ENCODE measurements around the gene TSC22D3. TPM values are rescaled to one million over a fixed set of nuclear protein-coding genes. Genes with fewer than 3 reads are reported as not detected.
"Not testable (repeated sequence)": the region's sequence is repeated elsewhere in the genome, so short reads cannot be mapped to it uniquely, and the experiment has no call there.

The TSC22D3 gene
- total RNA-seq, 1 donor from 2014 or later, result 317 TPM

DNA sequence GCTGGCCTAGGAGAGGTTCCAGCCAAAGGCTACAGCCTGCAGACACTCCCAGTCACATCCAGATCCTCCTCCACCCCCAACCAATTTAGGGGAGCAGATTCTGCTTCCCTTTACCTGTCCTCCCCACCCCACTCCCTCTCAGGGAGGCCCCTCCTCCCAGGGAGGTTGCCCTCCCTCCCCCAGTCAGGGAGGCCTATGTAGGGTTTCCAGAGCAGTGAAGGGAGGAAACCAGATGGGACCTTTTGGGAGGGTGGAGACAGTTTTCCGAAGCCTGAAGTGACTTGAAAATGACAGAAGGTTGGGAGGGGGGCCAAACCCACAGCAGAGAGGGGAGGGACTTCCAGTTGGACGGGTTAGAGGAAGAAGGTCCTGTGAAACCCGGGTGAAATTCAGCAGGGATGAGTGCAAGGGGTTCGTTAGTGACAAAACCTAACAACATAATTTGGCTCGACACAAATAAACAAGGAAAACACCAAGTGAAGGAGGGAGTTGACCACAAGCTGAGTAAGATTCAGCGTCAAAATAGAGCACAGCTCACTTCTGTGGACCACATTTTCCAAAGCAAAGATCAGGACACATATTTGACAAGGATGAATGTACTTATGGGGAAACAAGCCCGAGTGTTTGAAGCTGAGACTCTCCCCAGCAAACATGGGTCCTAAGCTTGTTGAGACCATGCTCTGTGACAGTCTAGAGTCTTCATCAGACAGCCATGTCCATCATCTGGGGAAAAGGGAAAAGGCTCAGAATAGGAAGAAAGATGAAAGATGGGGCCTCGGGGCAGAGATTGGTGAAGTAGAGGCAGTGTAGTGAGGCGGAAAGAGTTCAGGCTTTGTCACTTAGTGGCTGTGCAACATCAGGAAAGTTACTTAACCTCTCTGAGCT, 100.9 kb downstream of the TSC22D3 start:
- peak overlapping the region; percentile 60 for H3K4me3 ChIP-seq
- peak; percentile 28 for ATAC-seq
- H3K27ac ChIP-seq, result peak overlapping the region; percentile 98
- TF ChIP-seq, protein P1, sequence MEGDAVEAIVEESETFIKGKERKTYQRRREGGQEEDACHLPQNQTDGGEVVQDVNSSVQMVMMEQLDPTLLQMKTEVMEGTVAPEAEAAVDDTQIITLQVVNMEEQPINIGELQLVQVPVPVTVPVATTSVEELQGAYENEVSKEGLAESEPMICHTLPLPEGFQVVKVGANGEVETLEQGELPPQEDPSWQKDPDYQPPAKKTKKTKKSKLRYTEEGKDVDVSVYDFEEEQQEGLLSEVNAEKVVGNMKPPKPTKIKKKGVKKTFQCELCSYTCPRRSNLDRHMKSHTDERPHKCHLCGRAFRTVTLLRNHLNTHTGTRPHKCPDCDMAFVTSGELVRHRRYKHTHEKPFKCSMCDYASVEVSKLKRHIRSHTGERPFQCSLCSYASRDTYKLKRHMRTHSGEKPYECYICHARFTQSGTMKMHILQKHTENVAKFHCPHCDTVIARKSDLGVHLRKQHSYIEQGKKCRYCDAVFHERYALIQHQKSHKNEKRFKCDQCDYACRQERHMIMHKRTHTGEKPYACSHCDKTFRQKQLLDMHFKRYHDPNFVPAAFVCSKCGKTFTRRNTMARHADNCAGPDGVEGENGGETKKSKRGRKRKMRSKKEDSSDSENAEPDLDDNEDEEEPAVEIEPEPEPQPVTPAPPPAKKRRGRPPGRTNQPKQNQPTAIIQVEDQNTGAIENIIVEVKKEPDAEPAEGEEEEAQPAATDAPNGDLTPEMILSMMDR (IDR thresholded peaks at IDR 0.05), result no peak
- H3K36me3 ChIP-seq, result no peaks in the 10 kb centered on the region
- intact Hi-C loops (cut with DNase I), result loop anchor here (5.0 kb wide), 1 partner anchor 38 kb away; no protein-coding TSS in a partner anchor
- H3K9me3 ChIP-seq, result no peaks in the 10 kb centered on the region
- no peaks in the 10 kb centered on the region for H3K27me3 ChIP-seq
- peaks cover 23% of the 10 kb centered on the region for H3K4me1 ChIP-seq
- peak; percentile 69 for DNase-seq

DNA sequence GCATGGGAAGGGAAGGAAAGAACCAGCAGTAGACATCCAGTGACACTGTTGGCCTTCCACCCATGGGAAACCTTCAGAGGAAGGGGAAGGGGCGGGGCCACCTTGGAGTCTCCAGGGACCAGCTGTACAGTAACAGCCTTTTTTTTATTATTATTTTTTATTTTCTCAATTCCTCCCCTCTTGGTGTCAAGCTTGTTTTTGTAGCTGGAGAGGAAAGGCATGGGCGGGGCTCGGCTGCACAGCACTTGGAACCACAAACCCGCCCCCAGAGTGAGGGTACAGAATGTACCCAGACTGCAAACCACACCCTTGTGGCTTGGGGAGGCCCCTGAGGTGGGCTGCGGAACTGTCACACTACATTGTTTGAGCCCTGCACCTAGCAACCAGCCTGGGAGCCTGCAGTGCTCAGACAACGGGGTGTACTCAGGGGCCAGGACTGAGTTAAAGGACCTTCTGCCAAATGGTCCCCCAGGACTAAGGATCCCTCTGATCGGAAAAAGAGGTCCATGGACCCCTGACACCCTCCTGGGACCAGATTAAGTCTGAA, 101.6 kb downstream of the TSC22D3 start:
- Histone ChIP-seq H3K4me1 (peaks cover 19% of the 10 kb centered on the region), H3K27me3 (no peaks in the 10 kb centered on the region), H3K36me3 (no peaks in the 10 kb centered on the region), H3K4me3 (peak overlapping the region; percentile 25), H3K27ac (peak overlapping the region; percentile 98), H3K9me3 (no peaks in the 10 kb centered on the region)
- DNase-seq (peak; percentile 91), ATAC-seq (peak; percentile 81)
- intact Hi-C loops (cut with DNase I), result no loop called here
- TF ChIP-seq, protein P1 (IDR thresholded peaks at IDR 0.05), result peak; percentile 11

DNA sequence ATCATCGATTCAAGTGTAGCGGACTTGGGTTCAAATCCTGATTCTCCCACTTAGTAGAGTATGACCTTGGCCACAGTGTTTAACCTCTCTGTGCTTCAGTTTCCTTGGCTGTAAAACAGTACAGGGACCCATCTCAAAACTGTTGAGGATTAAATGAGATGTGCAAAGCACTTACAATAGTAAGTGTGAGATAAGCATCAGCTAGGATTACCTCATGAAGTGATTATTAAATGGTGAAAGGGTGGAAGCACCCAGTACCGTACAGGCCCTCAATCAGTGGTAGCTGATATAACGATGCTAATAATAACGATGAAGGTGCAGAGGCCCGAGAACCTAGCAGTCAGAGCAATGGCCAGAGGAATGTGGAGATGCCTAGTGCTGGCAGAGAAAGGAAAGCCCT, 102.2 kb downstream of the TSC22D3 start:
- intact Hi-C loops (cut with DNase I), result no loop called here
- peak overlapping the region; percentile 8 for H3K4me3 ChIP-seq
- H3K4me1 ChIP-seq, result peaks cover 14% of the 10 kb centered on the region
- no peaks in the 10 kb centered on the region for H3K27me3 ChIP-seq
- no peaks in the 10 kb centered on the region for H3K9me3 ChIP-seq
- H3K36me3 ChIP-seq, result no peaks in the 10 kb centered on the region
- ATAC-seq (no peak), DNase-seq (no peak)
- H3K27ac ChIP-seq, result peak overlapping the region; percentile 98
- TF ChIP-seq, protein P1 (IDR thresholded peaks at IDR 0.05), result no peak

DNA sequence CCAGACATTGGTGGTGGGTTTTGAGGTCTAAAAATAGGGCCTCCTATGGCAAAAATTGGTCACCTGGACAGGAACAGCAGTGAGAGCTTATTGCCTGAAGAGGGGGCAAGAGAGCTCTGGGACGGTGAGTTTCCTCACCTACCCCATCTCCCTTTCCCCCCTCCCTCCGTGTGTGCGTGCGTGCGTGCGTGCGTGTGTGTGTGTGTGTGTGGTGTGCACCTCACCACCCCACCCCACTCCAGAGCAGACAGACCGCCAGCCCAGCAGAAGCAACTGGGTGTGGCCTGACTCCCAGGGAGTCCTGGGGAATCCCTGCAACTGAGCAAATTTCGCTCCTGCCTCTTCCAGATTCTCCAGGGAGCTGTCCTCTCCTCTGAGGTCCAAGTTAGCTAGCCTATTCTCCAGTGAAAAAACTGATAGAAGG, 102.6 kb downstream of the TSC22D3 start:
- peak; percentile 78 for ATAC-seq
- intact Hi-C loops (cut with DNase I), result no loop called here
- no peaks in the 10 kb centered on the region for H3K9me3 ChIP-seq
- H3K36me3 ChIP-seq, result no peaks in the 10 kb centered on the region
- H3K4me1 ChIP-seq, result peaks cover 13% of the 10 kb centered on the region
- TF ChIP-seq, protein P1 (IDR thresholded peaks at IDR 0.05), result peak; percentile 58
- peak overlapping the region; percentile 98 for H3K27ac ChIP-seq
- H3K27me3 ChIP-seq, result no peaks in the 10 kb centered on the region
- peak; percentile 87 for DNase-seq
- no peak overlapping the region for H3K4me3 ChIP-seq

DNA sequence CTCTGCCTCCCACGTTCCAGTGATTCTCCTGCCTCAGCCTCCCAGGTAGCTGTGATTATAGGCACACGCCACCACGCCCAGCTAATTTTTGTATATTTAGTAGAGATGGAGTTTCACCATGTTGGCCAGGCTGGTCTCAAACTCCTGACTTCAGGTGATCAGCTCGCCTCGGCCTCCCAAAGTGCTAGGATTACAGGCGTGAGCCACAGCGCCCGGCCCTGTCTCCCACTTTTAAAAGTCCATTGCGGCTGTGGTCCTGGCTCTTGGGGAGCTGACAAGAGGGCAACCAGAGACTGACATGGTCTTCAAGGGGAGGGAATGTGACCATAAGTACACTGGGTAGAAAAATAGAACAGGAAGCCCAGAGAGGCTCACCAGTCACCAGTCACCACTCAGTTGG, 104.3 kb downstream of the TSC22D3 start:
- ATAC-seq; intact Hi-C loops (cut with DNase I); H3K27ac ChIP-seq; H3K4me3 ChIP-seq; H3K36me3 ChIP-seq; H3K9me3 ChIP-seq; H3K27me3 ChIP-seq; DNase-seq: not testable (repeated sequence)
- H3K4me1 ChIP-seq, result peaks cover 13% of the 10 kb centered on the region

Measured in upper lobe of right lung (tissue), 1 donor.